Tibial artery (tissue), 4 donors: Measurements from ENCODE around the gene BMAL1.

Experiments
- DNase-seq, 2 donors: peaks; one replicate each; pipeline ENCODE4 v3.0.0-alpha.2; 2019
- H3K27ac ChIP-seq, 2 donors: fragments of 200-600 bp; sonication (generic) in 1 of 2; 1 replicate in 1 of 2; 2 replicates in 1 of 2; pipeline ENCODE4 v1.5.1; 2018 to 2019; ENCODE audit warnings: mild to moderate bottlenecking in 1 of 2
- H3K27me3 ChIP-seq, 2 donors: fragments of 200-600 bp; sonication (generic) in 1 of 2; one replicate each; pipeline versions ENCODE4 v1.5.1 to v1.6.0; 2016 to 2019
- H3K36me3 ChIP-seq, 3 donors: fragments of 200-600 bp; sonication (generic) in 2 of 3; one replicate each; pipeline ENCODE4 v1.5.1; 2016 to 2019; ENCODE audit warnings: mild to moderate bottlenecking in 2 of 3
- H3K4me1 ChIP-seq, 4 donors: fragments of 200-600 bp; sonication (generic) in 2 of 4; 1 replicate in 3 of 4; 2 replicates in 1 of 4; pipeline ENCODE4 v1.5.1; 2016 to 2019
- H3K4me3 ChIP-seq, 2 donors: fragments of 200-600 bp; sonication (generic) in 1 of 2; 1 replicate in 1 of 2; 2 replicates in 1 of 2; pipeline ENCODE4 v1.5.1; 2018 to 2019; ENCODE audit warnings: mild to moderate bottlenecking in 2 of 2
- H3K9me3 ChIP-seq, 3 donors: fragments of 200-600 bp; sonication (generic) in 1 of 3; one replicate each; pipeline ENCODE4 v1.5.1; 2016 to 2019
- CTCF ChIP-seq, 2 experiments: fragments of 200-600 bp in 1 of 2; fragments of 450-650 bp in 1 of 2; IDR thresholded peaks; one replicate each; pipeline ENCODE4 v1.5.1; 2017 to 2019; ENCODE audit warnings: antibody characterized with exemption in 2 of 2, mild to moderate bottlenecking in 1 of 2, moderate library complexity in 1 of 2
- intact Hi-C: fragments of 100-400 bp; cut with DNase I; formaldehyde crosslinking; loops from one replicate; pipeline ENCODE4 v1.15.0; 2023; ENCODE audit warnings: low total_unique reads

The BMAL1 gene

DNA sequence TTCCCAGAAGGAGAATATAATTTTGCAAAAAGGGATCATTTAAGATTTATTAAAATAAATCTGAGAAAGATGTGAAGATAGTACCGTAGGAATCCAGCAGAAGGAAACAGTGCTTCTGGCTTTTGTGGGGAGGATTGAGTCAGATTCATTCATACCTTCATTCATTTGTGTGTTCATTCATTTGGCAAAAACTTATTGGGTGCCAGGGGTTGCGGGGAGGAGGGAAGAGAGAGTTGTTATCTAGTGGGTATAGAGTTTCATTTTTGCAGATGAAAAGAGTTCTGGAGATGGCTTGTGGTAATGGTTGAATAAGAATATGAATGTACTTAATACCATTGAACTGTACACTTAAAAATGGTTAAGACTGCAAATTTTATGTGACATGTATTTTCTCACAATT, 31.1 kb downstream of the BMAL1 start:
- DNase-seq: no peak
- no peak overlapping the region for H3K27ac ChIP-seq
- intact Hi-C loops: no loop called here
- TF ChIP-seq CTCF (IDR thresholded peaks at IDR 0.05): no peak
- H3K27me3 ChIP-seq: no peaks in the 10 kb centered on the region
- H3K9me3 ChIP-seq: no peaks in the 10 kb centered on the region
- H3K4me1 ChIP-seq: peaks cover 0 to 29% (median 14%) of the 10 kb centered on the region in 4 donors
- peaks cover 0 to 16% (median 5%) of the 10 kb centered on the region in 3 donors for H3K36me3 ChIP-seq
- no peak overlapping the region for H3K4me3 ChIP-seq

DNA sequence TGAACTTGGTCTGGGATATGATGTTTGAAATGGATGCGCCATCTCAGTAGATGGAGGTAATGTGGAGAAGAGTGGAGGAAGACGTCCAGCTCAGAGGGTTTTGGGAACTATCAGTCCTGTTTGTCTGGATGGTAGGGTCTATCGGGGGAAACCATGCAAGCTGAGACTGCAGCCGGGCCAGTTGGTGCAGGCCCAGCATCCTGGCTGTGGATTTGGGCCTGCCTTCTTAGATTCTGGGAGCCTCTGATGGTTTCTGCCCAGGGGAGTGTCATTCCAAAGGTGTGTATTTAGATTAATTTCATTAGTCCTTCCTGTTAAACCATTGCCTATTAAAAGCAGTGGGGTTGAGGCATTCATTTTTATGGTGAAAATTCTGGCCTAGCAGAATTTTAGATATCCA, 31.6 kb downstream of the BMAL1 start:
- H3K4me1 ChIP-seq: peaks cover 0 to 29% (median 12%) of the 10 kb centered on the region in 4 donors

DNA sequence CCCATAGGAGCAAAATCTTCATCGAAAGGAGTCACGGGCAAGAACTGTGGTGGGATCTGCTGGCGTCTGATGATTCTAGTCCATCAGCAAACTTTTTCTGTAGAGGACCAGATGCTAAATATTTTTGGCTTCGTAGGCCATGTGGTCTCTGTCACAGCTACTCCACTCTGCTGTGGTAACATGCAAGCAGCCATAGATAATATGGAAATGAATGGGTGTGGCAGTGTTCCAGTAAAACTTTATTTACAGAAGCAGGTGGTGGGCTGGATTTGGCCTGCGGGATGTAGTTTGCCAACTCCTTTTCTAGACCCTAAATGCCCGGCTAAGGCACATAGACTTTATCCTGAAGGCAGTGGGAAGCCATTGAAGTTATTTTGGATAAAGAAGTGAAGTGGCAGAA, 32.9 kb downstream of the BMAL1 start:
- H3K36me3 ChIP-seq: peaks cover 0 to 16% (median 5%) of the 10 kb centered on the region in 3 donors
- no peak for TF ChIP-seq CTCF (IDR thresholded peaks at IDR 0.05)
- no peak for DNase-seq
- H3K9me3 ChIP-seq: no peaks in the 10 kb centered on the region
- H3K27me3 ChIP-seq: no peaks in the 10 kb centered on the region
- H3K4me1 ChIP-seq: peaks cover 0 to 34% (median 13%) of the 10 kb centered on the region in 4 donors
- H3K27ac ChIP-seq: no peak overlapping the region
- H3K4me3 ChIP-seq: no peak overlapping the region
- intact Hi-C loops: no loop called here

More for the DNA sequence above, 31.6 kb downstream of the BMAL1 start:
- H3K27ac ChIP-seq: no peak overlapping the region
- H3K27me3 ChIP-seq: no peaks in the 10 kb centered on the region
- intact Hi-C loops: no loop called here
- no peaks in the 10 kb centered on the region for H3K9me3 ChIP-seq
- no peak for TF ChIP-seq CTCF (IDR thresholded peaks at IDR 0.05)
- H3K36me3 ChIP-seq: peaks cover 0 to 16% (median 5%) of the 10 kb centered on the region in 3 donors
- H3K4me3 ChIP-seq: no peak overlapping the region
- DNase-seq: no peak

GRCh38 chr11:13311570-13311969, 34.0 kb downstream of the BMAL1 start:
- Histone ChIP-seq H3K36me3 (peaks cover 0 to 16% (median 5%) of the 10 kb centered on the region in 3 donors), H3K27me3 (no peaks in the 10 kb centered on the region), H3K4me1 (peaks cover 0 to 34% (median 17%) of the 10 kb centered on the region in 4 donors), H3K9me3 (no peaks in the 10 kb centered on the region), H3K4me3 (no peak overlapping the region), H3K27ac (no peak overlapping the region)
- no peak for DNase-seq
- intact Hi-C loops: no loop called here
- TF ChIP-seq CTCF (IDR thresholded peaks at IDR 0.05): no peak

- Histone ChIP-seq H3K4me1 (peaks cover 0 to 48% (median 26%) of the 10 kb centered on the region in 4 donors), H3K4me3 (no peak overlapping the region), H3K9me3 (no peaks in the 10 kb centered on the region), H3K27me3 (no peaks in the 10 kb centered on the region), H3K27ac (no peak overlapping the region), H3K36me3 (peaks cover 0 to 16% (median 5%) of the 10 kb centered on the region in 3 donors)
- no peak for TF ChIP-seq CTCF (IDR thresholded peaks at IDR 0.05)
- intact Hi-C loops: no loop called here
- no peak for DNase-seq
These were observed 35.6 kb downstream of the BMAL1 start for GRCh38 chr11:13313005-13313819.
